HG03378 (cell line): ENCODE data around the gene PNKP.

Experiments used
- ATAC-seq: cut with Tn5 transposase; IDR thresholded peaks from one replicate; pipeline ENCODE4 v1.9.1; 2021; ENCODE audit warnings: mild to moderate bottlenecking, moderate library complexity; ENCODE audit not compliant: unreplicated experiment

PNKP gene

DNA sequence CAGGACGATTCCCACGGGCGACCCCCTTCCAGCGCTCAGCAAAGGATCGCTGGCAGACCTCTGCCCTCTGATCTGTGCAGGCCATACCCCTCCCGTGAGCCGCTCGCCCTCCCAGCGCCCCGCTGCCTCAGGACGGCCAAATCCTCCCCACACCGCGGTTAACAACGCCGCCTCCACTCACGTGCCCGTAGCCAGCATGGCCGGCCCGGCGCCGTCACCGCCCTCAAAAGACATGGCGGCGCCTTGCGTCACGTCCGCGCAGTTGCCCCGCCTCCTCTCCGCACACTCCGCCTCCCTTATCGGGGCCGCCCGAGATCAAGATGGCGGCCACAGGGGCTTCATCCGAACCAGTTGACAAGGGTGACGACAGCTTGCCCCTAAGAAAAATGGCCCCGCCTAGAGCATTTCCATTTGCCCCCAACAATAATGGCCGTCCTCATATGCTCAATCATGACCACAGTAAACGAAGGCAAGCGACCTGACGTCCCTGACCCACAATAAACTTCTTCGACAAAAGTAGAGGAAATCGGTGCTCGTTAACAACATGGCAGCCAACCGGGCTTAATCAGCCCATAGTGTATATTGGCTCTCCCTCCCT, 9.1 kb upstream of the PNKP start:
- peak; percentile 41 for ATAC-seq

DNA sequence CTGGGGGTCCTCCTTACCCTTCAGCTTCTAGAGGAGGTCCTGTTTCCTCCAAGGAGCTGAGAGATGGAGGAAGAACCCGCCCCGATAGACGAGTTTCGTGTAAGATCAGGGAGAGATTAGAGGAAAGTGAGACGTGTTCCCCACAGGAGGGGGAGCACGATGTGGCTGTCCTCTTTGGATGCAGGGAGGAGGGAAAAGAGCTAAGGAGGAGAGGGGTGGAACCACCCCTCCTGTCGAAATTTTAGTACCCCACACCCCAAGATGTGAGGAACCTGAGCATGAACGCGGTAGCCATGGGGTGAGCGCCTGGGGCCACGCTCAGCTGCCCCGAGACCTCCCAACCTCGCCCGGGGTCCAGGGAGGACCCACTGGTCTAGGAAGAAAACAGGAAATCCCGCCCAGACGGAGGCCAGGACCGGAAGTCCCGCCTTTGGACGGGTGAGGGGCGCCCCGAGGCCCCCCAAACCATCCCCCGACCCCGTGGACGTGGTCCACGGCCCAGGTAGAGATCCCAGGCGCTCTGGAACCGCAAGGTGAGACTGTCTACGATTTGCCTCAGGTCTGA, 8.6 kb upstream of the PNKP start:
- ATAC-seq = no peak

DNA sequence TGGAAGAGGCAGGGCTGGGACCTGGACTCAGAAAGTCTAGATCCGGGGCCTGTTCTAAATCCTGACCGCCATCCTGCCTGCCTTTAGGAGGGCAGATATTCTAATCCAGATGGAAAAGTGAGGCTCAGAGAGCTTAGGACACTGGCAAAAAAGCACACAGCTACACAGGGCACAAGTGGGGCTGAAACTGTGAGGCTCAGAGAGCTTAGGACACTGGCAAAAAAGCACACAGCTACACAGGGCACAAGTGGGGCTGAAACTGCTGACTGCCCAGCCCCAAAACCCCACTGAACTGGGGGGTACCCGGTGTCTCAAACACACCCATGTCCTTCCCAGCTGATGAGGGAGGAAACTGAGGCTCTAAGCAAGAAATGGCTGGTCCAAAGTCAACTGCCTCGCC, 7.8 kb upstream of the PNKP start:
- ATAC-seq = no peak

DNA sequence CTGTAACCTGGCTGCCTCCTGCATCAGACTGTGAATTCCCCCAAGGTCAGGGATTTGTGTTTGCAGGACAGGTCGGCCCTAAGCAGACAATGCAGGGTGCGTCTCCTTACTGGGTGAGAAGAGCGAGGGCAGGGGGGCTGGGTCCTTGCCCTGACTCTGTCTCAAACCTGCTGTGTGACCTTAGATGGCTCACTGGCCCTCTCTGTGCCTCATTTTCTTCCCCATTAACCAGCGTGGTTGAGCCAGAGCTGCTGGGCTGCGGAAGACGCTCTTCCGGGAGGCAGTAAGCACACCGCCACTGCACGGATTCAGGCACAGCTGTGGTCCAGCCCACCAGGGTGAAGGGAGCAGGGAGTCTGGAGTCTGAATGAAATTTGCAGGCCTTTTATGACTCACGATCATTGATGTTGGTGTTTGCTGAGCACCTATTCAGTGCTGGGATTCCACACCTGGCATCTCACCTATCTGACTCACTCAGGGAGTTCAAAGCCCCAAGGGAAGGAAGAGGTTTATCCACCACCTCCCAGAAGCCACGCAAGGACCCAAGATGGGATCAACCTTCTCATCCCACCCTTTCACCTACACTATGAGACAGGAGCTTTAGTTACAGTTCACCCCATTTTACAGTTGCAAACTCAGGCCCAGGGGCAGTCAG, 7.3 kb upstream of the PNKP start:
- no peak for ATAC-seq

DNA sequence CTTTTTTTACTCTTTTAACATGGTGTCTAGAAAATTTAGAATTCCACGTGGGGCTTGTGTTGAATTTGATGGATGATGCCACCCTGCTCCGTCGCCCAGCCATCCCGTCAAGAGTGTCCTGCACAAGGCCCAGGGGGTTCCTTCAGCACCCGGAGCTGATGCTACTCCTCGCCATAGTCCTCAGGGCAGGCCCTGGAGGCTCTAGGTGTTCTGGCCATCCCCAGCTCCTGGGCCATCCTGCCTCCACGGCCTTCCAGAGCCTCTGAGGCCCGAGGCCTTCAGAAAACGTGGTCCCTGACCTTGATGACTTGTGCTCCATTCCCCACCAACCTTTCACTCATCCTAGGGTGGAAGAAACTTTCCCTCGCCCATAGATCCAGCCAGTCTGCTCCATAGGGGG, 6.5 kb upstream of the PNKP start:
- no peak for ATAC-seq

DNA sequence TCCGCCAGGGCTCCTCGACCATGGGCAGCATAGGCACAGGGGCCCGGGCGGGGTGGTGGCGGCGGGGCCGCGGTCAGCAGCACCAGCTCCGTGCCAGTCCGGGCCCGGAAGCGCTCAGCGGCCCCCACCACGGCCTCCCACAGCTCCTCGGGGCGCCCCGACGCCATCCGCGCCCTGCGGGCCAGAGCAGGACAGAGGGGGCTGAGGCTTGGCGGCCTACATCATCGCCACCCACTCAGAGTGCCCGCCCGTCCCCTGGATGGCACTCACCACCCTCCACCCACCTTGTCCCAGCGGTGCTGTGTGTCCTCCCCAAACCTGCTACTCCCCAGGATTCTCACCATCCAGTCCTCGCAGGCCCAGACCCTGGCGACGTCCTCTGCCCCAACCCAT, 5.7 kb upstream of the PNKP start:
- ATAC-seq = no peak

DNA sequence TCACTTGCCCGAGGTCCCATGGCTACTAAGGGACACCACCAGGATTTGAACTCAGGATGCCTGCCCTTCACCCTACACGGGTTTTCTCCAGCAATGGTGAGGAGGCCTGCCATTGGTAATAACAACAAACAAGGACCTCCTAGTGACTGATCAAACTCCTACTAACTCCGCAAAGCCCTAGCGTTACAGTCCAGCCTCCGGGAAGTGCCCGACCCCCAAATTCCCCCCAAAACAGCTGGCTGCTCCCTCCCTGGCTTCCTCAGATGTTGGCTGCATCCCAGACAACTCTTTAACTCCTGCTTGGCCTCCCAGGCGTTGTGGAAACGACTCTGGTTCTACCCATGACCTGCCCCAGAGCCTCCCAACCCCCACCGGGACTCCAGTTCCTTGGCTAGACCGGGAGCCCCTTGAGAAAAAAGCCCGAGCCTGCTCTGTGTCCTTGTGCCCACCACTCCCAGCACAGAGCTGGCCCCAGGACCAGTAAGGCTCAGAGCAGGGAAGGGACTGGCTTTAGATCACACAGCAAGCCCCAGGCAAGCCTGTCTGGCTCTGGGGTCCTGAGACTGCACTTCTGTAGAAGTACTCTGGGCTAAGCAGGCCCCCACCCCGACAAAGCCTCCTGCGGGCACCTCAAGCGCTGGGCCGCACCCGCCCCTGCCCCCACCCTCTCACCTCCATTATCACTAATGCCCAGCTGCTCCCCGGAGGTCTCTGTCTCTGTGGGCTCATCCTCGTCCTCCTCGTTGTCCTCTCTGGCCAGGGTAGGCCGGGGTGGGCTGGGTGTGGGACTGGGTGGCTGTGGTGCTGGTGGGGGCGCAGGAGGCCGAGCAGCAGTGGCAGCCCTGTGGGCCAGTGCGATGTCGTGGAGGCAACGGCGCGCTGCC, 5.1 kb upstream of the PNKP start:
- ATAC-seq = no peak

DNA sequence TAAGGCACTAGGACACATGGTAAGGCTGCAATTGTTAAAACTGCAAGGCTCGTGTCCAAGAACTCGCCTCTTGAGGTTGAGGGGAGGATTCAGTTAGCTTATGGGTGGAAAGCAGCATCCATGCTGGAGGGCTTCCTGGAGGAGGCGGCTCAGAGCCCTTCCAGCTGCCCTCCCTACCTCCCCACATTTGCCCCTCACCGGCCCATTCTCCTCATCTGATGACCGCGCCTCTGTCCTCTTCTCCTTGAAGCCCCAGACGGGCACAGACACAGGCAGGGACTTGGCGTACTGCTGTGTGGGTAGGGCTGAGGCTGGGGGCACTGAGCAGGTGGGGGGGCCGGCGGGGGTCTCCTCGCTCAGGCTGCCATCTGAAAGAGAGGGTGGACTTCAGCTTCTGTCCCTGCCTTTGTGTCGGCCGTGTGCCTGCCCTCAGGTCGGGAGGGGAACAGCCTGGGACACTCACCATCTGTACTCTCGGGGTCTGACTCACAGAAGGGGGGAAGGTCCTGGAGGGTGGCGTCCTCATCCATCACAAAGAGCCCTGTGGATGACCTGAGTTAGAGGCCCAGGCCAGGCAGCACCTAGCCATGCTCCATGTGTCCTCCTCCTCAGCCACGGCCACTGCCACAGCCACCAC, 4.1 kb upstream of the PNKP start:
- no peak for ATAC-seq

DNA sequence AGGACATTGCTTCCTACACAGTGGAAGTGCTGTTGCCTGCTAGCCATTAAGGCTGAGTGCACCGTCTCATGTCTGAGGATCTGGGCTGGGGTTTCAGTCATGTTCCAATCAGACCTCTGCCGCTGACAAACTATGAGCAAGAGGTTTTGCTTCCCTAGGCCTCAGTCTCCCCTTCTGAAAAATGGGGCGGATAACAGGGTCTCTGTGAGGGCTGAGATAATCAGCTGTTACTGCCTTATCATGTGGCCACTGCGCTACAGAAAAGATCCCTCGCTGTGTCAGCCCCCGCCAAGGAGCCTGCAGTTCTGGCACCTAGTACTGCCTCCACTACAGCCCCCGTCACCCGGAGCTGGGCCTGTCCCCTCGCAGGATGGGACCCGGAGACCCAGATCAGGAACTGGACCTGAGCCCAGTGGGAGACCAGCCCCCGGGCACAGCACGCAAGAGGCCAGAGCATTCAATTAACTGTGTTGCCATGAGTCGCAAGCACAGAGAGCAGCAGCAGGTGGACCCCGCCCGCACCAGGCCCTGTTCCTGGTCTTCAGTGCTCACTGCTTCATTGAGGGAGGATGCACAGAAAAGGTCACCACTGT, 3.0 kb upstream of the PNKP start:
- ATAC-seq = no peak

DNA sequence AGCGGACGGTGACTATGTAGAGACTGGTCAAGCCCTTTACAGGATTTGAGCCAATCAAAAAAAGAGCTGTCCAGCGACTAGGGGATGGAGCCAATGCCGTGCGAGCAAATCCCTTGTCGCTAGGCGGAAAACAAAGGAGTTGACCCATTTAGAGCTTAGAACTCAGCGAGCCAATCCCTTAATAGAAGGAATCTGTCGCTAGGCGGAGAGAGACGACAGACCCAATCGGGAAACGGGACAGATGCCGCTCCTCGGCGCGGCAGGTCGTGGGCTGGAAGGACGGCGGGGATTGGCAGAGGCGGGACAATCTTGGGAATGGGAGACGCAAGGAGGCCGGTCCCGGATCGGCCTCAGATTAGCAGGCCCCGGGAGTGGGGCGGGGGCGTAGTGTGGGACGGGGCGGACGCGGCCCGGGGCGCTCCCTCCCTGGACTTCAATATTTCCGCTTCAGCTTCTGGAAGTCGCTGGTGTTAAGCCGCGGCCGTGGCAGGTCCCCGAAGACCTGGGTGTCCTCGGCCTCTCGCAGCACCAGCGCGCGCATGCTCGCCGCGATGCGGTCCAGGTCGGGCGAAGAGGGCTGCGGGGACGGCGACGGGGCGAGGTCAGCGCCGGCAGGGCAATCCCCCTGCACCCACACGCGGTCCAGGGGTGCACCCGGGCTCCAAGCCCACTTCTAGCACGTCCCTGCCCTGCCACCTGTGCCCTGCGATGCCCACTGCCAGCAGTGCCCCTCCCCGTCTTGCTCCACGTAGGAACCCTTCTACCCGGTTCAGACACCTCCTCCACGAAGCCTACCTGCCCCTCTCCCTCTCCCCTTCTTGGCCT, 2.3 kb upstream of the PNKP start:
- peak; percentile 78 for ATAC-seq

DNA sequence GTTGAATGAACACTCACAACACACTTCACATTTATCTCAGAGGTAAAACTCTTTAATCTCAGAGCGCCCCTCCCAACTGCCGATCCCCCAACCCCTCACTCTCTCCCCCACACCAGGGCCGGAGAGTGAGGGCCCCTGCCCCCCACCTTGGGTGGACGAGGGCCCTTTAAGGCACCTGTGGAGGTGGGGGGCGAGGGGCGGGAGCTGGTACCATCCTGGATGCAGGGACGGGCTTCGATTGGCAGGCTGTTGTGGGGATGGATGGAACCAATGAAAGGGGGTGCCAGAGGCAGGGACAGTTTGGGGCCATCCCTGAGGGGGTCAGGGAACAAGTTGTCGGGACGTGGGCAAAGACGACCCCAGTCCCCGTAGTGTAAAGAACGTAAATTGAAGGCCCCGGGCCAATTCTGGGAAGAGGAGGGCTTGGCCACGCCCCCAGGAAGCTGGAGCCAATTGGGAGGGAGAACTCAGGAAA, 1.7 kb upstream of the PNKP start:
- ATAC-seq = no peak

DNA sequence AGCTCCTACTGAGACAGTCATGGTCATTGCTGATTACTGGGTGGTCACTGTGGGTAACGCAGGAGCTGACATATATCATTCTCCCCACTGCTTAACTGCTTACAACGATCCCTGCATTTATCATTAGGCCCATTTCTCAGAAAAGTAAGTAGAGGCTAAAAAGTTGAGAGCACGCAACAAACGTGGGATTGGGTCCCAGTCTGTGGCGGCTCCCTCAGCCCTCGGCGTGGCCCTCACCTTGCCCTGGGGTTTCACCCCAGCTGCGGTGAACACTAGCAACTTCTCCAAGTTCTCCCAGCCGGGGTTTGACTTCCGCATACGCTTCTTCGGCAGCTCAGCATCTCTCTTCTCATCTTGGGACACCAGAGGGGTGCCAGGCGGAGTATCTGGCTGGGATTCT, 2.5 kb downstream of the PNKP start:
- ATAC-seq = no peak

DNA sequence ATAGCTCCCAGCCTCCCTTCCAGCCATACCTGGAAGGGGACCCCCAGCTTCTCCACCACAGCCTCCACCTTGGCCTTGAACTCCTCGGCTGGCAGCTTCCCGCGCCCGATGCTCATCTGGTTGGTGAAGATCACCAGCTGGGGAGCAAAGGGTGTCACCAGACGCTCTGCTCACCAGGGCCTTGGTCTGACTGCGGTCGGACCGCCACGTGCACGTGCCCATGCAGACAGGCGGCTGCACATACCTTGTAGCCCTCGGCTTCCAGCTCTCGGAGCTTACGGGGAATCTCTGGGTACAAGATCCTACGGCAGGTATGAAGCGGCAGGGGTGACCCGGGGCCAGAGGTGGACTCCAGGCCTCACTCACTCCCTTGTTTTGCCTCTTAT, 3.4 kb downstream of the PNKP start:
- no peak for ATAC-seq

DNA sequence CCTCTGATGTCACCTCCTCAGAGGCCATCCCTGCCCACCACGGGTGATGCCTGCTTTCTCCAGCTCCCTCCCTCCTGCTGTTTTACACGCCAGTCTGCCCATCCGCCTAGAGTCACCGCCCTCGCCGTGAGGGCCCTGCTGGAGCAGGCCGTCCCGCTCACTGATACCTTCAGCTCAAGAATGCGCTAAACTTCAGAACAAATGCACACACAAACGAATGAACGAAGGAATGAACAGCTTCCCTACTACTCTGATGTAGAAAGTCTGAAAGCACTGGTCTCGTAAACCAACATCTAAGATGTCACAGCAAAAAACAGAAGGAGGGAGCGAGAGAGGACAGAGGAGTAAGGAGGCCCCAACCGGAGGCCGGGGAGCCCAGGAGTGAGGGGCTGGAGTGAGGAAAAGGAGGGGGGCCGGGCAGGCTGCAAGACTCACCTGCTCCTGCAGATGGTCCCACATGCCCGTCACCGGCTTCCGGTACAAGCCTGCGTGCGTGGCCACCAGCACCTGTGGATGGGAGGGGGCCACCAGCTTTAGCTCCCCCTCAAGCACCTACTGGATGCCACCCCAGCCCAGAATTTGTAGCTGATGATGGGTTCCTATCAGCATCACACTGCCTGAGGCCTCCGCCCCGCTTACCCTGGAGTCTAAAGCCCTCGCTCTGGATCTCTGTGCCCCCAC, 4.0 kb downstream of the PNKP start:
- no peak for ATAC-seq

DNA sequence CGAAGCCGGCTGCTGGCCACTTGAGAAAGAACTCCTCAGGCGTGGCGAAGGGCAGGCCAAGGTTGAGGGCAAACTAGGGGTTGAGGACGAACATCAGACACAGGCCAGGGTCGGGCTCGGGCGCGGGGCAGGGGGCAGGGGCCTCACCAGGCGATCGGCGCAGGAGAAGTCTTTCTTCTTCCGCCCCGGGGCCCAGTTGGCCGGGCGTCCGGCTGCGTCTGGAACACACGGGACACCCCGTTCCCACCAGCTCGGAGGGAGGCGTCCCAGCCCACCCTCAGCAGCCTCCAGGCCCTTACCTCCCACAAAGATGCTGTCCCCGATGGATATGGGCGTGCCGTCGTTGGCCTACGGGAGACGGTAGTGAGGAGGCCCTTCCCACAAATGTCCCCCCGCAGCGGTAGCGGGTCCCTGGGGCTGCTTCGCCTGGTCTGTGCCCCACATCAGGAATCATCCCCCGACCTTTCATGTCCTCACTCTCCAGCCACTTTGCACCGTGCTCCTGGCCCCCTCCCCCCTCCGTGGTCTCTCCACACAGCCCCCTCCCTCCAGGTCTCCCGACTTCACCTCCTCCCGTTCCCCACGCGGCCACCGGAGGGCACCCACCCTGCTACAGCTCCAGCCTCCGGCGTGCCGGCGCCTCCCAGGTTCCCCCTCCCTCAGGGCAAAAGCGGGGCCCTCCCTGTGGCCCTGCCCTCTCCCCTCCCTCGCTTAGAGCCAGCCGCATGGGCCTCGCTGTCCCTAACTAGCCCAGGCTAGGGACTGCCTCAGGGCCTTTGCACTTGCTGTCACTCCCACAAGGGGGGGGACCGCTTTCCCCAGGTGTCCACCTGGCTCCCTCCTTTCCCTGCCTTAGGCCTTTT, 4.8 kb downstream of the PNKP start:
- no peak for ATAC-seq

DNA sequence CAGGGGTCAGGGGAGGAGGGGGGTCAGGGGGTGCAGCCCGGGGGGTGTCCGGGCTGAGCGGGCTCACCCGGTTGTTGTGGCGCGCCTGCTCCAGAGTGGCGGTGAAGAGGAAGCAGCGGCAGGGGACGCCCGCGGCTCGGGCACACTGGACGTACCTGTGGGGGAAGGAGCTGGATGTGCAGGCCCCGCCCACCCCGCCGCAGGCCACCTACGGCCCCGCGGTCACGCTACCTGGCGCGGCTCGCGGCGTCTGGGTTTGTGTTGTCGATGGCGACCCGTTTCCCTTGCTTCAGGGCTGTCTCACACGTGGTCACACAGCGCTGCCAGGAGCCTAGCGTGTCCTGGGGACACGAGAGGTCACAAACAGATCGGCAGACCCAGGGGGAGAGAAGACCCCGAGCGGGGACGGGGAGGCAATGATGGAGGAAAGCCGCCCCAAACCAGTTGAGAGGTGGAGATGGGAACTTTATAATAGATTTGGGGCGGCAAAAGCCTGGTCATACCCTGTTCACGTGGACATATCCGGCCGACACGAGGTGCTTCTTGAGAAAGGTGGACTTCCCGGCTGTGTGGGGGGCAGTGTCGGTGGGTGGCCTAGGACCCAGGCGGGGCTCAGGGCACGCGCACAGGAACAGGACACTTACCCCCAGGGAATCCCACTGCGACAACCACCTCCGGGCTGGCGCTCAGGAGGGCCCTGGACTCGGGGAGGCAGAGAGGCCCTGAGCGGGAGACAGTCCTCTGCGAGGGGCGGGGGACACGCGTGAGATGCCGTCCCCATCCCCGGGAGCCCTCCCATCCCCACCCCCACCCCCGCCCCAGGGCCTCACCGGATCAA, 5.6 kb downstream of the PNKP start:
- no peak for ATAC-seq

DNA sequence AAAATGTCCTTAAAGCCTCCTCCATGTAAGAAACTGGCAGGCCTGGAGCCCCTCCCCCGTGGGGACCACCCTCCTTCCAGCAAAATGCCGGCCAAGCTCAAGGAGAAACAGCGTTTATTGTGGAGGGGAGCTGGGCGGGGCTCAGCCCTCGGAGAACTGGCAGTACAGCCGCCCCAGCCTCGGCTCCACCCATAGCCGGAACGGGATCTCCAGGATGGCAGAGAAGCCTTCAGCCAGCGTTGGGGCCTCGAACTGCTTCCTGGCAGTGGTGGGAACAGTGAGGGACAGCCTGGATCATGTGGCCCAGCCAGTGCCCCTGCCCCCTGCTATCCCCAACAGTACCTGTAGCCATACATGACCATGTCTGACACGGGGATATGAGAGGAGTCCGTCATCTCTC, 6.3 kb downstream of the PNKP start:
- ATAC-seq = no peak
